Fibroblast of mammary gland (primary cell): ENCODE results near the gene ZNF805.
A peak's percentile ranks its signal among the peaks of the same experiment; 100 is the strongest.

Experiments
- DNase-seq: peaks from one replicate; pipeline ENCODE4 v3.0.0-alpha.2; 2010; ENCODE audit warnings: low read depth
- H3K4me3 ChIP-seq: 2 replicates; pipeline ENCODE4 v1.5.1; 2011; ENCODE audit warnings: low read depth, mild to moderate bottlenecking, low read length, moderate library complexity; ENCODE audit not compliant: control insufficient read depth
- CTCF ChIP-seq: conservative IDR thresholded peaks from 2 replicates; pipeline ENCODE4 v1.5.1; 2011; ENCODE audit warnings: low read depth, low read length, inconsistent platforms; ENCODE audit not compliant: control insufficient read depth, insufficient read depth

The ZNF805 gene

GRCh38 chr19:57212109-57212508 is 28.3 kb upstream of the ZNF805 start:
- TF ChIP-seq CTCF = no peak
- H3K4me3 ChIP-seq = no peak overlapping the region
- peak; percentile 55 for DNase-seq

- TF ChIP-seq CTCF = no peak
- no peak for DNase-seq
- no peak overlapping the region for H3K4me3 ChIP-seq
Observed at GRCh38 chr19:57227502-57227901, 12.9 kb upstream of the ZNF805 start.

GRCh38 chr19:57231686-57232085 is 8.7 kb upstream of the ZNF805 start:
- no peak for TF ChIP-seq CTCF
- no peak overlapping the region for H3K4me3 ChIP-seq
- DNase-seq = no peak

GRCh38 chr19:57233207-57233606 is 7.2 kb upstream of the ZNF805 start:
- no peak overlapping the region for H3K4me3 ChIP-seq
- DNase-seq = no peak
- TF ChIP-seq CTCF = no peak

- peak; percentile 1 for DNase-seq
- peak overlapping the region; percentile 97 for H3K4me3 ChIP-seq
- TF ChIP-seq CTCF = no peak
Observed at GRCh38 chr19:57239982-57240310, 486 bp upstream of the ZNF805 start.

GRCh38 chr19:57241176-57241575 is 744 bp downstream of the ZNF805 start:
- DNase-seq = peak; percentile 33
- no peak for TF ChIP-seq CTCF
- H3K4me3 ChIP-seq = peak overlapping the region; percentile 97

- TF ChIP-seq CTCF = no peak
- H3K4me3 ChIP-seq = no peak overlapping the region
- no peak for DNase-seq
Observed at GRCh38 chr19:57242821-57243220, 2.4 kb downstream of the ZNF805 start.
